LNCAP (cell line): ENCODE measurements around the gene ASGR1.

Experiments
- CTCF ChIP-seq: fragments of 450-650 bp; IDR thresholded peaks from 2 replicates; pipeline ENCODE4 v1.5.1; 2017; ENCODE audit warnings: mild to moderate bottlenecking

ASGR1 gene

DNA sequence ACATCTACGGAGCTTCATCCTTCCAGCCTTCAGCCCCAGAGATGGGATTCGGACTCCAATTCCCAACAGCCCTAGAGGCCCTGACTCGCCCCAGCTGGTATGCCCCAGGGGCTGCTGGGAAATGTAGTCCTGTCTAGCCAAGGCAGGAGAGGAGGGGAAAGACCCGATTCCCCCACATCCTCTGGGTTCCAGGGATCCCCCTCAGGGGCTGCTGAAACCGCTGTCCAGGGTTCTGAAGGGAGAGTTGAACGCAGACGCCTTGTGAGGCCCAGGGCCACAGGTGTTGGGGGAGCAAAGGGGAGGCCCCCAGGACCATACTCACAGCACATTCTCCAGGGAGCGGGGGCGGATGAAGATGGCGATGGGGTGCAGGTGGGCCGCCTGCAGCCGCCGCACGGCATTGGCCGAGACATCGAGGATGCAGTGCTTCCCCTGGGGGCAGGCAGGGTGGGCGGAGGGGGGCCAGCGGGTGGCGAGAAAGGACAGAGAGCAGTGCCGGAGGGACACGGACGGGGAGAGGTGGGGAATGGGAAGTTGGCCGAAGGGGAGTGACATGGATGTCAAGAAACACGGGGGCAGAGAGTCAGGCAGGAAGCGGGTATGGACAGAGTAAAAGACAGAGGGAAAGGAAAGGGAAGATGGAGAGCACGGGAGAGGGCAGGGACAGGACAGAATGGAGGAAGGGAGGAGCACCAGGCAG is 12.6 kb upstream of the ASGR1 start:
- TF ChIP-seq CTCF = no peak

DNA sequence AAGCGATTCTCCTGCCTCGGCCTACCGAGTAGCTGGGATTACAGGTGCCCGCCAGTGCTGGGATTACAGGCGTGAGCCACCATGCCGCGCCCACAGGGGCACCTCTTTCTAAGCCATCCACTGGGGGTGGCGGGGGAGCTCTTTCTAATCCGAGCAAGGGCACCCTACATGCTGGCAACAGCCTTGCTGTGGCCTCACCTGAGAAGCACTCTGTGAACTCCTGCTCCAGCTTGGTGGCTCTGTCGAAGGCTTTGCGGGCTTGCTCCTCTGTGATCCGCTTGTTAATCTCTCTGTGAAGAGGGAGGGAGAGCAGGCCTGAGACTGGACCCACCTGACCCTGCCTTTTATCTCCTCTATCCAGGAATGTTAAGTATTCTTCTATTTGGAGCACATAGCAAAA is 11.9 kb upstream of the ASGR1 start:
- no peak for TF ChIP-seq CTCF

DNA sequence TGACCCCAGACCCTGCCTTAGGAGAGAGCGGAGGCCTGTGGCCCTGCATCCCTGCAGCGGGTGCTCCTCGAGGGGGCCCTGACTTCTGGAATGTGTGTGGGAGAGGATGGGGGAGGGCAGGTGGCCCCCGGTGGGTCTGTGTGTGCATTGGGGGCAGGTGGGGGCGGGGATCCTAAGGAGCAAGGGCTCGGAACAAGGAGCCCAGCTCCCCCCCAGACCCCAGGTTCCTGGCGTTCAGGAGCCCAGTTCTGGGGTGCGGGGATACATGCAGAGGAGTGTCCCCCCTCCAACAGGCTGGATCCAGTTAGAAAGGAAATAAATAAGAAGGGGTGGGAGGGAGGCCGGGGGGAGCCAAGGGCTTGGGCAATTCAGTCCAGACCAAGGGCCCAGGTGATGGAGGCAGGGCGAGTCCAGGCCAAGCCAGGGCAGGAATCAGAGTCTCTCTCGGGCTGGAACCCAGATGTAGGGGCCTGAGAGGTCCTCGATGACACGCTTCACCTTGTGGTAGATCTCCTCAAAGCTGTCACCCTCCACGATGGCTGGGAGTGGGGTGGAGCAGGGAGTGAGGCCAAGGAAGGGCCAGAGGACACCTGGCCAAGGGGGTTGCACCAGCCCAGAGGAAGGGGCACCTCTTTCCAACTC is 11.2 kb upstream of the ASGR1 start:
- no peak for TF ChIP-seq CTCF

- TF ChIP-seq CTCF = 0 out of 2 replicates have a peak, but pooled peaks have one; percentile 9
Observed at GRCh38 chr17:7186241-7186640, 7.1 kb upstream of the ASGR1 start.

GRCh38 chr17:7184647-7185046 is 5.5 kb upstream of the ASGR1 start:
- TF ChIP-seq CTCF = no peak

GRCh38 chr17:7184091-7184488 is 4.9 kb upstream of the ASGR1 start:
- TF ChIP-seq CTCF = no peak

- no peak for TF ChIP-seq CTCF
Observed at GRCh38 chr17:7183433-7184090, 4.4 kb upstream of the ASGR1 start.
